ENCODE results near the gene ZIC1. TPM values are rescaled to one million over a fixed set of nuclear protein-coding genes. Genes with fewer than 3 reads are reported as not detected.

ZIC1 gene
- total RNA-seq, result not detected in 2 replicates

GRCh38 chr3:147409143-147410115 is at the start of gene ZIC1:
Gene ZIC1 (plus strand): TSS chr3:147409365. CDS start chr3:147410113, 748 bp downstream.
- TF ChIP-seq, protein P1, sequence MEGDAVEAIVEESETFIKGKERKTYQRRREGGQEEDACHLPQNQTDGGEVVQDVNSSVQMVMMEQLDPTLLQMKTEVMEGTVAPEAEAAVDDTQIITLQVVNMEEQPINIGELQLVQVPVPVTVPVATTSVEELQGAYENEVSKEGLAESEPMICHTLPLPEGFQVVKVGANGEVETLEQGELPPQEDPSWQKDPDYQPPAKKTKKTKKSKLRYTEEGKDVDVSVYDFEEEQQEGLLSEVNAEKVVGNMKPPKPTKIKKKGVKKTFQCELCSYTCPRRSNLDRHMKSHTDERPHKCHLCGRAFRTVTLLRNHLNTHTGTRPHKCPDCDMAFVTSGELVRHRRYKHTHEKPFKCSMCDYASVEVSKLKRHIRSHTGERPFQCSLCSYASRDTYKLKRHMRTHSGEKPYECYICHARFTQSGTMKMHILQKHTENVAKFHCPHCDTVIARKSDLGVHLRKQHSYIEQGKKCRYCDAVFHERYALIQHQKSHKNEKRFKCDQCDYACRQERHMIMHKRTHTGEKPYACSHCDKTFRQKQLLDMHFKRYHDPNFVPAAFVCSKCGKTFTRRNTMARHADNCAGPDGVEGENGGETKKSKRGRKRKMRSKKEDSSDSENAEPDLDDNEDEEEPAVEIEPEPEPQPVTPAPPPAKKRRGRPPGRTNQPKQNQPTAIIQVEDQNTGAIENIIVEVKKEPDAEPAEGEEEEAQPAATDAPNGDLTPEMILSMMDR (IDR thresholded peaks at IDR 0.05; ENCODE audit: insufficient read depth, low read depth, low read length), result no peak
- DNase-seq (ENCODE audit: low read depth), result no peak
- no peak within 1 kb of the TSS for H3K4me3 ChIP-seq (ENCODE audit: low read depth, low read length)

- TF ChIP-seq, protein P1 (IDR thresholded peaks at IDR 0.05; ENCODE audit: insufficient read depth, low read depth, low read length), result no peak
- no peak for DNase-seq (ENCODE audit: low read depth)
- no peak overlapping the region for H3K4me3 ChIP-seq (ENCODE audit: low read depth, low read length)
These were observed 49.1 kb upstream of the ZIC1 start for GRCh38 chr3:147360051-147360439.

GRCh38 chr3:147360646-147361453 is 48.3 kb upstream of the ZIC1 start:
- TF ChIP-seq, protein P1 (IDR thresholded peaks at IDR 0.05; ENCODE audit: insufficient read depth, low read depth, low read length), result no peak
- no peak overlapping the region for H3K4me3 ChIP-seq (ENCODE audit: low read depth, low read length)
- no peak for DNase-seq (ENCODE audit: low read depth)

- TF ChIP-seq, protein P1 (IDR thresholded peaks at IDR 0.05; ENCODE audit: insufficient read depth, low read depth, low read length), result peak; percentile 47
- DNase-seq (ENCODE audit: low read depth), result no peak
- no peak overlapping the region for H3K4me3 ChIP-seq (ENCODE audit: low read depth, low read length)
These were observed 47.4 kb upstream of the ZIC1 start for GRCh38 chr3:147361454-147362420.

DNA sequence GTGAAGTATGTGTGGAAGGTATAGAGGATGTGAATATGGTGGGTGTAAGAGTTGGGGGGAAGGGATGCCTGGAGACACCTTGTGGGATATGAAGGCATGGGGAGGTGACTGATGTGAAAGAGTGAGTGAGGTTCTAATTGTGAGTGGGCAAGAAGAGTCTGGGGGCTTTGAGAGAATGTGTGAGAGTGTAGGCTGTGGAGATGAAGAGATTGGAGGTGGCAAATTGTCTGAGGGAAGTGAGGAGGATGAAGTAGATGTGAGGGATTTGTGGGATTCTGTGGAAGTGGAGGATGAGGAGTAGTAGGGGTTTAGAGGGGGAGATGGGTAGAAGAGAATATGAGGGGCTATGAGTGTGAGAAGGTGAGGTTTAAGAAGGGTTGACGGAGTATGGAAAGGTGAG is 44.4 kb upstream of the ZIC1 start:
- TF ChIP-seq, protein P1 (IDR thresholded peaks at IDR 0.05; ENCODE audit: insufficient read depth, low read depth, low read length), result no peak
- H3K4me3 ChIP-seq (ENCODE audit: low read depth, low read length), result no peak overlapping the region

More for the DNA sequence above, 44.4 kb upstream of the ZIC1 start:
- DNase-seq (ENCODE audit: low read depth), result no peak
